Activated T-cell treated with anti-CD3 and anti-CD28 coated beads, Interleukin-2, amount 50 U/mL, for 24 hours (primary cell): ENCODE results near the gene HPS4.
"Not testable (repeated sequence)": the region's sequence is repeated elsewhere in the genome, so short reads cannot be mapped to it uniquely, and the experiment has no call there.

Experiments used
- DNase-seq: peaks from one replicate; pipeline ENCODE4 v3.0.0-alpha.2; 2020
- H3K27ac Mint-ChIP-seq: 2 replicates; pipeline ENCODE4 v1.8.0; 2020; ENCODE audit warnings: mild to moderate bottlenecking, mixed read lengths
- H3K27me3 Mint-ChIP-seq: 2 replicates; pipeline ENCODE4 v1.8.0; 2020; ENCODE audit warnings: mixed read lengths
- H3K36me3 Mint-ChIP-seq: 2 replicates; pipeline ENCODE4 v1.8.0; 2020; ENCODE audit warnings: low read depth, mixed read lengths
- H3K4me1 Mint-ChIP-seq: 2 replicates; pipeline ENCODE4 v1.8.0; 2020; ENCODE audit warnings: low read depth, mixed read lengths
- H3K4me3 Mint-ChIP-seq: 2 replicates; pipeline ENCODE4 v1.8.0; 2020; ENCODE audit warnings: mild to moderate bottlenecking, moderate library complexity, mixed read lengths
- H3K9me3 Mint-ChIP-seq: 2 replicates; pipeline ENCODE4 v1.8.0; 2020; ENCODE audit warnings: mixed read lengths

Gene HPS4

GRCh38 chr22:26408562-26409220, 74.9 kb downstream of the HPS4 start:
- not testable (repeated sequence) for H3K4me3 Mint-ChIP-seq

GRCh38 chr22:26406118-26406517, 77.5 kb downstream of the HPS4 start:
- Mint-ChIP-seq H3K36me3 (no peaks in the 10 kb centered on the region), H3K9me3 (no peaks in the 10 kb centered on the region), H3K4me1 (peaks cover 9% of the 10 kb centered on the region), H3K4me3 (no peak overlapping the region), H3K27ac (no peak overlapping the region), H3K27me3 (peaks cover 13% of the 10 kb centered on the region)
- DNase-seq, result no peak

More at GRCh38 chr22:26408562-26409220, 74.9 kb downstream of the HPS4 start:
- not testable (repeated sequence) for H3K9me3 Mint-ChIP-seq, H3K4me1 Mint-ChIP-seq, DNase-seq, H3K27ac Mint-ChIP-seq, H3K36me3 Mint-ChIP-seq
- peaks cover 11% of the 10 kb centered on the region for H3K27me3 Mint-ChIP-seq

GRCh38 chr22:26404851-26405421, 78.6 kb downstream of the HPS4 start:
- H3K4me1 Mint-ChIP-seq, result peaks cover 9% of the 10 kb centered on the region
- no peak for DNase-seq
- no peak overlapping the region for H3K27ac Mint-ChIP-seq
- no peak overlapping the region for H3K4me3 Mint-ChIP-seq
- H3K36me3 Mint-ChIP-seq, result no peaks in the 10 kb centered on the region
- no peaks in the 10 kb centered on the region for H3K9me3 Mint-ChIP-seq
- peaks cover 13% of the 10 kb centered on the region for H3K27me3 Mint-ChIP-seq

GRCh38 chr22:26401726-26402125, 81.9 kb downstream of the HPS4 start:
- no peak for DNase-seq
- H3K27me3 Mint-ChIP-seq, result peaks cover 10% of the 10 kb centered on the region
- H3K9me3 Mint-ChIP-seq, result no peaks in the 10 kb centered on the region
- no peak overlapping the region for H3K4me3 Mint-ChIP-seq
- H3K4me1 Mint-ChIP-seq, result peaks cover 11% of the 10 kb centered on the region
- no peaks in the 10 kb centered on the region for H3K36me3 Mint-ChIP-seq
- no peak overlapping the region for H3K27ac Mint-ChIP-seq
